Activated gamma-delta T cell treated with Interleukin-2 at 50 U/mL for 16 hours (primary cell): ENCODE results near the gene ADPRM.
A peak's percentile ranks its signal among the peaks of the same experiment; 100 is the strongest.
"Not testable (repeated sequence)": the region's sequence is repeated elsewhere in the genome, so short reads cannot be mapped to it uniquely, and the experiment has no call there.

Experiments used
- DNase-seq: peaks from one replicate; pipeline ENCODE4 v3.0.0-alpha.2; 2020

The ADPRM gene

DNA sequence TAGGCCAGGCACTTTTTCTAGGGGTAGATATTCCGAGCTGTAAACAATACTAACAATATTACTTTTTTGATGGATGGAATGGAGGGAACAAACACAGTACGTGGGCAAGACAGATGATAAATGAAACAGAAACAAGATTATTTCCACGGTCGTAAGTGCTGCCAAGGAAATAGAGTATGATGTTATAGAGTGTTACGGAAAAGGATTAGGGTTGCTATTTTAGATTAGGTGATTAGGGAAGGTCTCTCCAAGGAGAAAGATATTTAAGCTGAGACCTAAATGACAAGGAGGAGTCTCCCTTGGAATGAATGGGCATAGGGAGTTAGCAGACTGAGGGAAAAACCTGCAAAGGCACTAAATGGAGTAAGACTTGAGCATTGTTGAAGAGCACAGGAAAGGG lies 8.3 kb downstream of the ADPRM start:
- no peak for DNase-seq

DNA sequence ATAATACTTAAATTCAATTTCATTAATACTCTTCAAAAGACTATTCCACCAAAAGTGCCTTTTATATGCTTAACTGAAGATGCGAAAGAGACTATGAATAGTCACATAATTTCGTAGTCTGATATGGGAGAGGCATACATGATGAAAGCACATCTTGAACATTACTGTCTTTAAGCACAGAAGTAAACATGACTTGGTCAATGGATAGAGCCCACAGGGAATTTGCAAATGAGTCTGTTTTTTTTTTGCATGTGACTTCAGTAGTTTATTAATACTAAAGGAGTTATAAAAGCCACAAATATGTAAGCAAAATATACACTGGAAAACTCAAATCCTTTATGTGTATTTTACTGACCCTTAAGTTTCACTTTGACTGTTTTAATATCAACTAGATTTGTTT lies 15.9 kb downstream of the ADPRM start:
- no peak for DNase-seq

GRCh38 chr17:10716218-10716617 lies 18.8 kb downstream of the ADPRM start:
- no peak for DNase-seq

DNA sequence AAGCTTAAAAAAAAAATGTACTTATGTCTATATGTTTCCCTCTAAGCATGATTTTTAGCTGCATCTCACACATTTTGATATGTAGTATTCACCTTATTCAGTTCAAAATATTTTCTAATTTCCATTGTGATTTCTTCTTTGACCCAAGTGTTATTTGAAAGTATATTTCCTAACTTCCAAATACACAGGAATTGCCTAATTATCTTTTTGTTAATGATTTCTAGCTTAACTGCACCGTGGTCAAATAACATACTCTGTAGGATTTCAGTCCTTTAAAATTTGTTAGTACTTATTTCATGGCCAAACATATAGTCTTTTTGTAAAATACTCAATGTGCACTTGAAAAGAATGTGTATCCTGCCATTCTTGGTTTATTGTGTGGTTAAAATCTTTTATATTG lies 21.2 kb downstream of the ADPRM start:
- DNase-seq = no peak

GRCh38 chr17:10724546-10725195 lies 27.3 kb downstream of the ADPRM start:
- DNase-seq = no peak

GRCh38 chr17:10725262-10725661 lies 27.9 kb downstream of the ADPRM start:
- DNase-seq = no peak

DNA sequence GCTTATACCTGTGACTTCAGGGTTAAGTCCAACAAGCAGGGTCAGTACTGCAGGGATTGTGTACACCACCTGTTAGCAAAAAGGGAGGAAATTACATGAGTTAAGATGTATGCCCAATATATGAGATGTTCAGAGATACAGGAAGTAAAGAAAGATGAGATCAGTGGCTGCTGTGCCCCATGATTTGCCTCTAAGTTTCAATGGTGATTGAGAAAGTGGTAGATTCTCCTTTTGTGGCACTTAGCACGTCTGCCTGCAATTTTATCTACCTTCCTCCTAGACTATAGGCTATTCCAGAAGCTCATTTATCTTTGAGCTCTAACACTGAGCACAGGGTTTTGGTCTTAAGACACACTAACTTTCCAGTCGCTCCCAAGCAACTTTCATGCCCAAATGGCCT lies 28.8 kb downstream of the ADPRM start:
- DNase-seq = no peak

- no peak for DNase-seq
Measured at GRCh38 chr17:10727192-10727591, 29.8 kb downstream of the ADPRM start.

DNA sequence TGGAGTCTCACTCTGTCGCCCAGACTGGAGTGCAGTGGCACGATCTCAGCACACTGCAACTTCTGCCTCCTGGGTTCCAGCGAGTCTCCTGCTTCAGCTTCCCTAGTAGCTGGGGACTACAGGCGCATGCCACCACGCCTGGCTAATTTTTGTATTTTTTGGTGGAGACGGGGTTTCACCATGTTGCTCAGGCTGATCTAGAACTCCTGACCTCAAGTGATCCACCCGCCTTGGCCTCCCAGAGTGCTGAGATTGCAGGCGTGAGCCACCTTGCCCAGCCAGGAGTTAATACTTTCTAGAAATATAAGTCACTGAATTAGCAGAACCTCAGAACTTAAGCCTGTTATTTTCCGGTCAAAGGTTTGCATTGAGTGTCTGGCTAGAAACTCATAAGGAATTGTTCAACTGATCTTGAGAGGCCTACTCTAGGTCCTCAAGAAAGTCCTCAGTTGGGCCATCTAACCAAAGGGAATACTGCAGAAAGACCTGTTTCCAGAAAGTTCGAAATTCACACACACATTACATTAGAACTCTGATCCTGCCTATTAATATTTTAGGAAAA lies 31.0 kb downstream of the ADPRM start:
- DNase-seq = no peak

DNA sequence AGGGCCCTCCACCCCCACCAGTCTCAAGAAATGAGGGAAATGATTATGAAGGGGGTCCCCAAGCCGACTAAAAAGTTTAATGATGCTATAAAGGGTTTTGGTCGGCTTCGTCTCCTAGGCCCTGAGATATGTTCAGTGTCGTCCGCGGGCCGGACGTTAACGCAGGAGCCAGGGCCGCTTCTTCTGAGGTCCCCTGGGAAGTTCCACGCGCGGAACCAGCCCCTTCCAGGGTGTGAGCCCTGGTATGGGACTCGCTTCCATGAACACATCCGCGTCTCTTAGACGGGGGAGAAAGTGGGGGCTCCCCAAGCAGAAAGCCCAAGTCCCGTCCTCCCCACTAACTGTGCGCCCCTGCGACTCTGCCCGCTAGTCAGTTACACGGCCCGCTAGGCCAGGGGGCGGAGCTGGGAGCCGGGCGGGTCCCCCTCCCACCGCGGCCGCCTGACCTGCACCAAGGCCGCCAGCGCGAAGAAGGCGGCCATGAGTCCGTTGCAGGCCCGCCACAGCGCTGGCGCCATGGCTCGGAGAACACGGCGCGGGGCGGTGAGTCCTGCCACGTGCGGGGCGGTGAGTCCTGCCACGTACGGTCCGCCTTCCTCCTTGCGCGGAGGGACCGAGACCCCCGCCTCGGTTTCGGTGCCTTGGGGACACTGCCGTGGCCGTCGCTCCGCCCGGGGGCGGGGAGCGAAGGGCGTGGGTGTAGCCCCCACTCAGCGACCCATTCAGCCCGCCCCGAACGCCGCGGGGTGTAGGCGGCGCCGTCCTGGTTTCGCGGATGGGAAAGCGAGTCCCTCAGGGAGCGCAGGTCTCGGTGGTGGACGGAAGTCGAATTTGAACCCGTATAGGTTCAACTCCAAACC lies 32.2 kb downstream of the ADPRM start, which contains the start of gene TMEM220:
Gene TMEM220, minus strand, starts transcription at position 690 of the 860 bp plus-strand sequence. Its CDS starts 172 bp downstream, at position 518.
- DNase-seq = peak; percentile 24

DNA sequence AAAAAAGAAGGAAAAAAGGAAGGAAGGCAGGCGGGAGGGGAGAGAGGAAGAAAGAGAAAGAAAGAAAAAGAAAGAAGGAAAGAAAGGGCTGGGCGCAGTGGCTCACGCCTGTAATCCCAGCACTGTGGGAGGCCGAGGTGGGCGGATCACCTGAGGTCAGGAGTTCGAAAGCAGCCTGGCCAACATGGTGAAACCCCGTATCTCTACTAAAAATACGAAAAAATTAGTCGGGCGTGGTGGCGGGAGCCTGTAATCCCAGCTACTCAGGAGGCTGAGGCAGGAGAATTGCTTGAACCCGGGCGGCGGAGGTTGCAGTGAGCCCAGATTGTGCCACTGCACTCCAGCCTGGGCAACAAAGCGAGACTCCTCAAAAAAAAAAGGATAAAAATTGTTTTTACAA lies 32.9 kb downstream of the ADPRM start:
- not testable (repeated sequence) for DNase-seq

DNA sequence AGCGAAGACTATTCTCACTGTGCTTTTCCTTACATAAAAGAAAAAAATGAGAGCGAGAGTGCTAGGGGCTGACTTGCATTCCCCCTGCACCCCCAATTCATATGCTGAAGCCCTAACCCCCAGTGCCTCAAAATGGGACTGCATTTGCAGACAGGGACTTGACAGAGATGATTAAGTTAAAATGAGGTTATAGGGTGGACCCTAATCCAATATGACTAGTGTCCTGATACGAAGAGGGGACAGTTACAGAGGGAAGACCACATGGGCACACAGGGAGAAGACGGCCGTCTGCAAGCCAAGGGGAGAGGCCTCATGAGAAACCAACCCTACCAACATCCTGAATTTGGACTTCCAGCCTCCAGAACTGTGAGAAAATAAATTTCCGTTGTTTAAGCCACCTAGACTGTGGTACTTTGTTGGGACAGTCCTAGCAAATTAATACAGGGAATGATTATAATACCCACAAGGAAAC lies 34.0 kb downstream of the ADPRM start:
- DNase-seq = no peak

DNA sequence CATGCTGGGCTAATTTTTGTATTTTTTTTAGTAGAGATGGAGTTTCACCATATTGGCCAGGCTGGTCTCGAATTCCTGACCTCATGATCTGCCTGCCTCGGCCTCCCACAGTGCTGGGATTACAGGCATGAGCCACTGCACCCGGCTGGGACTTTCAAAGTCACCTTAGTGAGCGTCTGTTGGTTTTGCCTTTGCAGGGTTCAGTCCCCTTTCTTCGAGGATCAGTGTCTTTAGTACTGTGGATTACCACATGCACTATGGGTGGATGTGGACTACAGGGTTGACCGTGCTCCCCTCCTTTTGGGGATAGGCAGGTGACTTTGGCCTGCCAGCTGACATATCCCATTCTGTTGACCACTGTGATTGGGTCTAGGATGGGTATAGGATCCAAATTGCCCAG lies 34.7 kb downstream of the ADPRM start:
- DNase-seq = not testable (repeated sequence)

DNA sequence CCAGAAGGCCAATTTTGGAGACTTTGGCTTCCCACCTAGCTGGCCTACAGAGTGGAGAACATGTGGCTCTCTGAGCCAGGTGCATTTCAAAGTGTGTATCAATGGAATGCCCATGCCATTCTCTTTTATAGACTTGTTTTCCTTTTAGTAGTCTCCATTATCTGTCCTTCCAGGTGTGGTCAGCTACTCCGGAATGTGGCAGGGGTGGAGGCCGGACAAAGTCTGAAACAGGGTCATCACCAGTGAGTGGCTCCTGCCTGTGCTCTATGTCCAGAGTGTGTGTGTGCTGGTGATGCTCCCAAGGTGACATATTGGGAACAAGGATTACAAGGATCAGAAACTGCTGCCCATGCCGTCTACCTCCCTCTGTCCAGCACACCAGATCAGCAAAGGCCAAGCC lies 36.3 kb downstream of the ADPRM start:
- no peak for DNase-seq

DNA sequence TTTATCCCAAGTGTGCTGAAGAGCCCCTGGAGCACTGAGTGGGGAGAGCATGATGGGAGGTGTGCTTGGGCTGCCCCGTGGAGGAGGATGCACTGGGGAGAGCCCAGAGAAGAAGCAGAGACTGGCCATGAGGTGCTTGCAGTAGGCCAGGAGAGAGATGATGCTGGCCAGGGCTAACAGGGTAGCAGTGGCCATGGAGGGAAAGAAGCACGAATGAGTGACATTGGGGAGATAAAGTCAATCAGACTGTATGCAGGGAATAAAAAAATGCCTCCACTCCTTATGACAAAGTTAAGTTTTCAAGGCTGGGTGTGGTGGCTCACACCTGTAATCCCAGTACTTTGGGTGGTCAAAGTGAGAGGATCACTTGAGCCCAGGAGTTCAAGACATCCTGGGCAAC lies 37.9 kb downstream of the ADPRM start:
- no peak for DNase-seq

- DNase-seq = no peak
Measured at GRCh38 chr17:10735821-10736220, 38.4 kb downstream of the ADPRM start.

DNA sequence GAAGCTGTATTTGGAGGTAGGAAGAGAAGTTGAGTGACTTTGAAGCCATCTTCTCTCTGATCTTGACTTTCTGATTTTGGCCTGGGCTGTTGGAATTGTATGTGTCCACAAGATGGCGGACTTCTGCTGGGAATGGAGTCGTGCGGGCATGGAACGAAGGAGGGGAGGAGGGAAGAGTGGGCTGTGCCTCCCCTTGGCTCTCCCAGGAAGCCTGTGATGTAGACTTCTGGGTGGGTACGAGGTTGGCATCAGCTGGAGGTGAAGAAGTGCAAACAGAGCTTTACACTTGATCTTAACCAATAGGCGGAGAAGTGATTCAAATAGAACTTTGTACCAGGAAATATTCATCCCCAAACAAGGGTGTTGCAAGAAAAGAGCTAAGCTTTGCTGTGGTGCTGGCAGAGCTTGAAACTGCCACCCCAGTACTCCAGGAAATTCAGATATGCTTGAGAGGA lies 39.8 kb downstream of the ADPRM start:
- DNase-seq = no peak

GRCh38 chr17:10737736-10738135 lies 40.3 kb downstream of the ADPRM start:
- no peak for DNase-seq

GRCh38 chr17:10738521-10739258 lies 41.3 kb downstream of the ADPRM start:
- DNase-seq = no peak

DNA sequence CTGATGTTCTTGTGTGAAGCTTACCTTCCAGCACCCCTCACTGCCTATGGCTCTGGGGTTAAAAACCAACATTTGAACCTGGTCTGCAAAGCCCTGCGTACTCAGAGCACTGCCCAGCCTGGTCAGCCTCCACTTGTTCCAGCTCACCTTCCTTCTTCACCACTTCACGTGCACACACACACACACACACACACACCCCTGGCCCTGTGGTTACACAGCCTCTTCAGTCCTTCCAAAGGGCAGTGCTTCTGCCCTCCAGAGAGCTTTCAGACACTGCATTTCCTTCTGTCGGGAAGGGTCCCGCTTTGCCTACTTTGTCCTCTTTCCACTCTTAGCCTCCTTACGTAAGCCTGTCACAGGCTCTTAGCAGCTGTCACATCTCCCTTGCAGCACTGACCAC lies 42.0 kb downstream of the ADPRM start:
- no peak for DNase-seq

- no peak for DNase-seq
Measured at GRCh38 chr17:10741416-10742135, 44.2 kb downstream of the ADPRM start.

- no peak for DNase-seq
Measured at GRCh38 chr17:10742431-10742830, 45.0 kb downstream of the ADPRM start.
